Peyer's patch (tissue), 4 donors: Measurements from ENCODE around the gene TUSC2. TPM values are rescaled to one million over a fixed set of nuclear protein-coding genes. Genes with fewer than 3 reads are reported as not detected.

Experiments
- DNase-seq, 3 donors: peaks; one replicate each; pipeline ENCODE4 v3.0.0-alpha.2; 2017 to 2019
- H3K27ac ChIP-seq, 4 donors: fragments of 200-600 bp; sonication (generic); one replicate each; pipeline ENCODE4 v1.5.1; 2016 to 2019
- H3K27me3 ChIP-seq, 2 donors: fragments of 200-600 bp; sonication (generic); one replicate each; pipeline ENCODE4 v1.5.1; 2019
- H3K36me3 ChIP-seq, 3 donors: fragments of 200-600 bp; sonication (generic); one replicate each; pipeline ENCODE4 v1.5.1; 2016 to 2019
- H3K4me1 ChIP-seq, 4 donors: fragments of 200-600 bp; sonication (generic); one replicate each; pipeline ENCODE4 v1.5.1; 2016 to 2019
- H3K4me3 ChIP-seq, 4 donors: fragments of 200-600 bp; sonication (generic); 1 replicate in 3 of 4; 2 replicates in 1 of 4; pipeline ENCODE4 v1.5.1; 2016 to 2019; ENCODE audit warnings: mild to moderate bottlenecking in 1 of 4
- H3K9me3 ChIP-seq, 4 donors: fragments of 200-600 bp; sonication (generic); one replicate each; pipeline ENCODE4 v1.5.1; 2016 to 2019; ENCODE audit warnings: mild to moderate bottlenecking in 1 of 4
- CTCF ChIP-seq, 6 experiments: fragments of 450-650 bp in 4 of 6; fragments of 200-600 bp in 2 of 6; sonication (generic) in 1 of 6; IDR thresholded peaks; one replicate each; pipeline ENCODE4 v1.5.1; 2017 to 2019; ENCODE audit warnings: antibody characterized with exemption in 6 of 6, mild to moderate bottlenecking in 3 of 6, moderate library complexity in 1 of 6
- POLR2A ChIP-seq, 2 donors: fragments of 450-650 bp; IDR thresholded peaks; one replicate each; pipeline ENCODE4 v1.5.1; 2017; ENCODE audit warnings: antibody characterized with exemption in 2 of 2, mild to moderate bottlenecking in 2 of 2, moderate library complexity in 2 of 2
- total RNA-seq, 4 donors: library from RNA; depleted of rRNA; stranded (reverse); fragments of >200 nt; gene quantifications; one replicate each; pipeline ENCODE4 v1.1.0, GENCODE V29; 2016

Gene TUSC2
- total RNA-seq, 4 donors from 2014 or later = 5.8 to 19.8 (median 17.5) TPM

DNA sequence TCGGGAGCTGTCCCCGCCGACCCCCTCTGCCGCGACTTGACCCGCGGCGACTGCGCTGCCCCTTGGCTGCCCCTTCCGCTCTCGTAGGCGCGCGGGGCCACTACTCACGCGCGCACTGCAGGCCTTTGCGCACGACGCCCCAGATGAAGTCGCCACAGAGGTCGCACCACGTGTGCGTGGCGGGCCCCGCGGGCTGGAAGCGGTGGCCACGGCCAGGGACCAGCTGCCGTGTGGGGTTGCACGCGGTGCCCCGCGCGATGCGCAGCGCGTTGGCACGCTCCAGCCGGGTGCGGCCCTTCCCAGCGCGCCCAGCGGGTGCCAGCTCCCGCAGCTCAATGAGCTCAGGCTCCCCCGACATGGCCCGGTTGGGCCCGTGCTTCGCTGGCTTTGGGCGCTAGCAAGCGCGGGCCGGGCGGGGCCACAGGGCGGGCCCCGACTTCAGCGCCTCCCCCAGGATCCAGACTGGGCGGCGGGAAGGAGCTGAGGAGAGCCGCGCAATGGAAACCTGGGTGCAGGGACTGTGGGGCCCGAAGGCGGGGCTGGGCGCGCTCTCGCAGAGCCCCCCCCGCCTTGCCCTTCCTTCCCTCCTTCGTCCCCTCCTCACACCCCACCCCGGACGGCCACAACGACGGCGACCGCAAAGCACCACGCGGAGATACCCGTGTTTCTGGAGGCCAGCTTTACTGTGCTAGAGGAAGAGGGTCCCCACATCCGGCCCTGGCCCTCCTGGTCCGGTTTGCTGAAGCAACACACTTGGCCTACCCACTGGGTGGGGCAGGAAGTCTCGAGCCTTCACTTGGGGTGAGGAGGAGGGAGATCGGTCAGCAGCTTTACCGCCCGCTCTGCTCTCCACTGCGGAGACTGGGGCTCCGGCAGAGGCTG, 12.7 kb upstream of the TUSC2 start, which contains the start of gene RASSF1:
TSS of gene RASSF1 (minus strand) at position 389 of the 882 bp plus-strand sequence. CDS start at position 358, 31 bp downstream.
- Histone ChIP-seq H3K4me3 (peak within 1 kb of the TSS; percentile 43 to 92 (median 70)), H3K36me3 (no peaks in the 10 kb centered on the region), H3K4me1 (peaks cover 6 to 54% (median 15%) of the 10 kb centered on the region in 4 donors), H3K27ac (peak within 1 kb of the TSS; percentile 91 to 99 (median 96)), H3K9me3 (no peaks in the 10 kb centered on the region), H3K27me3 (no peaks in the 10 kb centered on the region)
- no peak for TF ChIP-seq POLR2A (IDR thresholded peaks at IDR 0.05)
- TF ChIP-seq CTCF (IDR thresholded peaks at IDR 0.05) = no peak
- peak; percentile 84 to 93 (median 88) for DNase-seq

DNA sequence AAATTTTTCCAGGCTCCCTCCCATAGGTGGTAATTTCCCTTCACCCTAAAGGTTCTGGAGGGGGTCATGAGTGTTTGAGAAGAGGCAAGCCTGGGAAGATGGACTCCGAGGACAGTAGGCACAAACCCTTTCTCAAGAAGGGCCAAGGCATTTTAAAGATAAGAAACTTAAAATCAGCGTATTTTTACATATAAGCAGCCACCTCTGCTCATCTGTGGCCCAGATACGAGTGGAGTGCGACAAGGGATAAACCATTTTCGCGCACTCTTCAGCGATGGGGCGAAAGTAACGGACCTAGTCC, 12.1 kb upstream of the TUSC2 start:
- Histone ChIP-seq H3K27ac (peak overlapping the region; percentile 91 to 99 (median 96)), H3K36me3 (no peaks in the 10 kb centered on the region), H3K4me3 (peak overlapping the region; percentile 43 to 92 (median 70)), H3K4me1 (peaks cover 3 to 54% (median 11%) of the 10 kb centered on the region in 4 donors), H3K27me3 (no peaks in the 10 kb centered on the region), H3K9me3 (no peaks in the 10 kb centered on the region)
- TF ChIP-seq CTCF (IDR thresholded peaks at IDR 0.05) (no peak), POLR2A (IDR thresholded peaks at IDR 0.05) (no peak)
- DNase-seq = no peak

GRCh38 chr3:50339485-50340146, 11.6 kb upstream of the TUSC2 start:
- TF ChIP-seq CTCF (IDR thresholded peaks at IDR 0.05) (no peak), POLR2A (IDR thresholded peaks at IDR 0.05) (no peak)
- Histone ChIP-seq H3K27ac (peak overlapping the region; percentile 91 to 99 (median 96)), H3K36me3 (no peaks in the 10 kb centered on the region), H3K9me3 (no peaks in the 10 kb centered on the region), H3K4me1 (peaks cover 3 to 57% (median 13%) of the 10 kb centered on the region in 4 donors), H3K27me3 (no peaks in the 10 kb centered on the region), H3K4me3 (peak overlapping the region; percentile 43 to 92 (median 70))
- DNase-seq = no peak

GRCh38 chr3:50338965-50339364, 10.9 kb upstream of the TUSC2 start:
- H3K27me3 ChIP-seq = no peaks in the 10 kb centered on the region
- H3K27ac ChIP-seq = peak overlapping the region; percentile 96 to 99 (median 98)
- peaks cover 3 to 63% (median 16%) of the 10 kb centered on the region in 4 donors for H3K4me1 ChIP-seq
- H3K4me3 ChIP-seq = peak overlapping the region; percentile 58 to 92 (median 76)
- no peaks in the 10 kb centered on the region for H3K36me3 ChIP-seq
- peak in 1 of 6 experiments; percentile 8 for TF ChIP-seq CTCF (IDR thresholded peaks at IDR 0.05)
- no peak for TF ChIP-seq POLR2A (IDR thresholded peaks at IDR 0.05)
- no peaks in the 10 kb centered on the region for H3K9me3 ChIP-seq
- DNase-seq = no peak

DNA sequence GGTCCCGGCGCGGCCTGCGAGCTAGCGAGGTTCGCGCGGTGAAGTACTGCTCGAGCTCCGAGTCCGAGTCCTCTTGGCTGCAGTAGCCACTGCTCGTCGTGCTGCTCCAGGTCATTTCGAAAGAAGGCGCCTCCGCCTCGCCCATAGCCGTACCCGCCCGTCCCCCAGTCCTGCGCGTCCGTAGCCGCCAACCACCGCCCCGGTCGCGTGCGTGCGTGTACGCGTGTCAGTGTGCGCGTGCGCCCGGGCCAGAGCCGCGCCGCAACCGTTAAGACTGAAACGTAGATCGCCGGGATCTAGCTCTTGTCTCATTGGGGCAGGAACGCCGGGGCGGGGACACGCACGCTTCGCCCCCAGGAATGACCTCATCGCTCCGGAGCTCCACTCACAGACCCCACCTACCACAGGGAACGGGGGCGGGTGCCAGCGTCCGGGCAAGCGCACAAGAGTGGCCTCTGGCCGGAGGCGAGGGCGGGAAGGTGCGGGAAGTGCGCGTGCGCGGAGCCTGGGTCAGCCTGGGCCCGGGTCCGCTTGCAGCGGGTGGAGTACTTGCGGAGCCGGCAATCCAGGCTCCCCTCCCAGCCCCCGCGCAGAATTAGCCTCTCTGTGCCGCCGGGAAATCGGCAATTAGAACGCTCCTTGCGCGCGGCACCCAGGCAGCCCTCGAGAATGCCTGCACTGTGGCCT, 9.3 kb upstream of the TUSC2 start:
- Histone ChIP-seq H3K27ac (peak overlapping the region; percentile 96 to 99 (median 98)), H3K36me3 (peaks cover 0 to under 1% (median 0%) of the 10 kb centered on the region in 3 donors), H3K9me3 (no peaks in the 10 kb centered on the region), H3K27me3 (no peaks in the 10 kb centered on the region), H3K4me1 (peaks cover 3 to 71% (median 16%) of the 10 kb centered on the region in 4 donors), H3K4me3 (peak overlapping the region; percentile 58 to 92 (median 76))
- peak; percentile 99 to 100 (median 99) for DNase-seq
- TF ChIP-seq POLR2A (IDR thresholded peaks at IDR 0.05) (peak; percentile 71 to 94), CTCF (IDR thresholded peaks at IDR 0.05) (no peak)
